B cell (primary cell): ENCODE measurements around the gene ATR. TPM values are rescaled to one million over a fixed set of nuclear protein-coding genes. Genes with fewer than 3 reads are reported as not detected.
"Not testable (repeated sequence)": the region's sequence is repeated elsewhere in the genome, so short reads cannot be mapped to it uniquely, and the experiment has no call there.

Experiments used
- ATAC-seq: fragments of 200-7000 bp; cut with Tn5 transposase; one replicate; pipeline ENCODE4 v1.10.0; 2021; ENCODE audit warnings: low read depth, mild to moderate bottlenecking, moderate number of reproducible peaks, moderate library complexity
- CTCF ChIA-PET: fragments of 350-600 bp; sonication (Branson Sonifier 250); formaldehyde crosslinking; loops from one replicate; lab custom pipeline; 2021; ENCODE audit warnings: antibody characterized with exemption, inconsistent platforms; lab: Charles Lee
- POLR2A ChIA-PET: fragments of 350-600 bp; sonication (Branson Sonifier 250); formaldehyde crosslinking; loops from one replicate; lab custom pipeline; 2021; ENCODE audit warnings: antibody characterized with exemption; lab: Charles Lee
- DNase-seq: peaks from one replicate; pipeline ENCODE4 v3.0.0; 2013
- H2AFZ ChIP-seq: 2 replicates; pipeline ENCODE4 v1.6.1; 2012; ENCODE audit warnings: mild to moderate bottlenecking, low read depth, low read length; ENCODE audit not compliant: insufficient read depth, poor library complexity, severe bottlenecking
- H3K27ac ChIP-seq, 2 donors: 1 replicate in 1 of 2; 2 replicates in 1 of 2; pipeline ENCODE4 v1.5.1; 2012 to 2013; ENCODE audit warnings: low read length in 2 of 2, mild to moderate bottlenecking in 2 of 2, moderate library complexity in 1 of 2
- H3K27me3 ChIP-seq, 4 experiments: fragments of 200-600 bp in 1 of 4; sonication (generic) in 1 of 4; replicated peaks in 1 of 4; 1 replicate in 2 of 4; 2 replicates in 2 of 4; pipeline versions ENCODE4 v1.6.1 to v1.7.0; 2013 to 2016; ENCODE audit warnings: low read length in 3 of 4, mild to moderate bottlenecking in 2 of 4, mixed read lengths in 1 of 4, moderate library complexity in 1 of 4; ENCODE audit not compliant: insufficient read depth in 4 of 4, control insufficient read depth in 3 of 4; ENCODE audit errors: control extremely low read depth in 1 of 4
- H3K36me3 ChIP-seq, 2 experiments: replicated peaks in 1 of 2; 1 replicate in 1 of 2; 2 replicates in 1 of 2; pipeline versions ENCODE4 v1.6.1 to v1.7.1; 2013; ENCODE audit warnings: low read length in 1 of 2; ENCODE audit not compliant: insufficient read depth in 2 of 2, control insufficient read depth in 1 of 2; ENCODE audit errors: control extremely low read depth in 1 of 2, extremely low read depth in 1 of 2
- H3K4me1 ChIP-seq, 2 donors: fragments of 200-600 bp in 1 of 2; sonication (generic) in 1 of 2; 1 replicate in 1 of 2; 2 replicates in 1 of 2; pipeline versions ENCODE4 v1.5.1 to v1.6.1; 2013 to 2017; ENCODE audit warnings: low read length in 2 of 2; ENCODE audit not compliant: control insufficient read depth in 2 of 2, insufficient read depth in 2 of 2
- H3K4me2 ChIP-seq: replicated peaks from 2 replicates; pipeline ENCODE3; 2012; ENCODE audit warnings: mild to moderate bottlenecking, low read depth, low read length; ENCODE audit not compliant: poor library complexity, severe bottlenecking
- H3K4me3 ChIP-seq, 5 experiments: fragments of 200-600 bp in 1 of 5; sonication (generic) in 1 of 5; 1 replicate in 3 of 5; 2 replicates in 2 of 5; pipeline versions ENCODE4 v1.5.1 to v1.7.0; 2011 to 2016; ENCODE audit warnings: low read length in 4 of 5, mild to moderate bottlenecking in 4 of 5, low read depth in 2 of 5, control low read depth in 1 of 5, moderate library complexity in 1 of 5; ENCODE audit not compliant: insufficient read depth in 1 of 5; ENCODE audit errors: control extremely low read depth in 1 of 5, extremely low read depth in 1 of 5
- H3K79me2 ChIP-seq: fragments of 200-600 bp; sonication (generic); one replicate; pipeline ENCODE4 v1.6.0; 2016; ENCODE audit warnings: low read length; ENCODE audit not compliant: control insufficient read depth, insufficient read depth
- H3K9ac ChIP-seq: fragments of 200-600 bp; sonication (generic); 2 replicates; pipeline ENCODE4 v1.6.1; 2017; ENCODE audit warnings: mild to moderate bottlenecking, low read length, moderate library complexity
- H3K9me3 ChIP-seq, 3 donors: one replicate each; pipeline versions ENCODE4 v1.6.1 to v1.7.1; 2013; ENCODE audit warnings: low read length in 2 of 3; ENCODE audit not compliant: control insufficient read depth in 2 of 3, insufficient read depth in 1 of 3; ENCODE audit errors: control extremely low read depth in 1 of 3
- H4K20me1 ChIP-seq: 2 replicates; pipeline ENCODE4 v1.6.0; 2012; ENCODE audit warnings: mild to moderate bottlenecking, low read length; ENCODE audit not compliant: insufficient read depth, control insufficient read depth, poor library complexity, severe bottlenecking
- H3K27ac Mint-ChIP-seq: one replicate; pipeline ENCODE4 v1.8.0; 2021; ENCODE audit warnings: mixed read lengths
- H3K27me3 Mint-ChIP-seq: one replicate; pipeline ENCODE4 v1.8.0; 2021; ENCODE audit warnings: mixed read lengths
- H3K4me1 Mint-ChIP-seq: one replicate; pipeline ENCODE4 v1.8.0; 2021; ENCODE audit warnings: mixed read lengths
- H3K4me3 Mint-ChIP-seq: one replicate; pipeline ENCODE4 v1.8.0; 2021; ENCODE audit warnings: mixed read lengths
- H3K9me3 Mint-ChIP-seq: one replicate; pipeline ENCODE4 v1.8.0; 2022; ENCODE audit warnings: mixed read lengths; ENCODE audit not compliant: insufficient read depth
- CTCF ChIP-seq: fragments of 200-600 bp; IDR thresholded peaks from one replicate; pipeline ENCODE4 v1.8.0; 2022; ENCODE audit warnings: antibody characterized with exemption, mild to moderate bottlenecking
- EZH2 ChIP-seq: IDR thresholded peaks from 2 replicates; pipeline ENCODE4 v1.6.1; 2012; ENCODE audit warnings: borderline replicate concordance, low read depth, mild to moderate bottlenecking, moderate library complexity, low read length; ENCODE audit not compliant: insufficient read depth, poor library complexity, severe bottlenecking
- WGBS: methylation state at CpG from one replicate; pipeline ENCODE4 v1.1.5; 2013; ENCODE audit warnings: missing lambda C conversion rate; ENCODE audit not compliant: insufficient coverage; 5-methylcytosine and 5-hydroxymethylcytosine counted together
- intact Hi-C: fragments of 100-400 bp; cut with micrococcal nuclease; formaldehyde crosslinking; loops from one replicate; pipeline ENCODE4 v1.10.0; 2022
- polyA plus RNA-seq: library from polyadenylated mRNA; depleted of rRNA; stranded (reverse); fragments of >200 nt; gene quantifications from 2 replicates; pipeline ENCODE4 v1.2.3, GENCODE V29; 2012
- total RNA-seq, 2 donors: library from RNA; stranded (reverse); fragments of 120-200 nt in 1 of 2; gene quantifications; 1 replicate in 1 of 2; 2 replicates in 1 of 2; pipeline versions ENCODE4 v1.2.3 to v1.2.4, GENCODE V29; 2013 to 2022

The ATR gene
- total and polyA plus RNA-seq, 2 donors (not counting 1 experiment from before 2014, with no cell fraction given): 17.1 to 46.7 TPM

DNA sequence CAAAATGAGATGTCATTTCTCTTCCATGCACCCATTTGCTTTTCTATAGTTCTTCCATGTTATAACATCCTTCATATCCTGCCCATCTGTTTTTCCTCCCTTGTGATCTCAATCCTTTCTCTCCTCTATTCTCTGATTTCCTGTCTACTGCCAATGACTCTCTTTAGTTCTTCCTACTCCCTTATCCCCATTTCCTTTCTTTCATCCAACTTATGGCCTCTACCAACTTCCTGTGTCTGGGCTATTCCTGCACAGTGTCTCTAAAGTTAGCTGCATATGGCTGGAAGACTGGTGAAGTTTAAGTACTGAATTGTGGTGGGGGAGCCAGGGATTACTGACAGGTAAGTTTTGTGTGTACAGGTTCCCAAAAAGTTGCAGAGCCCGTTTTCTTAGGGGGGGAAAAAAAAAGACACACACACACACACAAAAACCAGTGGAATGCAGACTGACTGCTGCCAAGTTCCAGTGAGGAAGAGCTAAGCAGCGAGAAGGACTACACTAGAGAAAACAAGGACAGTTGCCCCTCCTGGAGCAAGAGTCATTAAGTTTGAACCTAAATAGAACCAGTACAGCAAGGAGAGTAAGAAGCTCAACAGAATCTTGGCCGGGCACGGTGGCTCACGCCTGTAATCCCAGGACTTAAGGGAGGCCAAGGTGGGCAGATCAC is 159.5 kb downstream of the ATR start:
- Histone ChIP-seq H2AFZ (no peak overlapping the region), H3K4me2 (no peak overlapping the region), H3K79me2 (no peaks in the 10 kb centered on the region), H3K27ac (no peak overlapping the region), H3K27me3 (no peaks in the 10 kb centered on the region), H3K9ac (no peak overlapping the region), H3K4me3 (no peak overlapping the region), H4K20me1 (no peaks in the 10 kb centered on the region), H3K4me1 (no peaks in the 10 kb centered on the region), H3K9me3 (no peaks in the 10 kb centered on the region), H3K36me3 (peaks cover 10 to 64% of the 10 kb centered on the region in 2 experiments)
- intact Hi-C loops: no loop called here
- H3K4me3 Mint-ChIP-seq: no peak overlapping the region
- no peaks in the 10 kb centered on the region for H3K4me1 Mint-ChIP-seq
- no peak for ATAC-seq
- no peak for DNase-seq
- no peaks in the 10 kb centered on the region for H3K27me3 Mint-ChIP-seq
- CTCF ChIA-PET: no interaction called here
- WGBS: 95% methylated on average over 4 of the region's 5 CpGs
- no peaks in the 10 kb centered on the region for H3K9me3 Mint-ChIP-seq
- no peak overlapping the region for H3K27ac Mint-ChIP-seq
- POLR2A ChIA-PET: no interaction called here
- TF ChIP-seq CTCF: no peak
- no peak for TF ChIP-seq EZH2

DNA sequence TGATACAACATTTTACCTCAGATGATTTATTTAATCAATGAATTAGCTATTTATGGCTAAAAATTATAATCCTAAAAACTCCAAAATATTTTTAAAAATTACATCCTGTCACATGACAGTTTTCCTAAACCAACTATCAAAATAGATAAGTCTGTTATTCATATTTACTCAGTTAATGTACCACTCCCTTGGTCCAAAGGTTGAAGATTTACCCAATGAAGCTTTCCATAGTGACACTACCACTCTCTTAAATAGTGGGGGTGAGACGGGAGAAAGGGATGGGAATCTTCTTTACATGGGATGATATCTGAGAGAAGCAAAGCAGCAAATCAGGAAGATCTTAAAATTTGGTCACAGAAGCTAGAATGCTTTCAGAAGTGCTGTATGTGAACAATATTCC is 161.2 kb downstream of the ATR start:
- H3K27me3 Mint-ChIP-seq: no peaks in the 10 kb centered on the region
- ChIA-PET CTCF (interaction anchor here (0.6 to 0.7 kb wide), 2 partner anchors 36 to 136 kb away, joined by 3 read pairs; no protein-coding TSS in a partner anchor), POLR2A (no interaction called here)
- Histone ChIP-seq H3K9ac (no peak overlapping the region), H2AFZ (no peak overlapping the region), H3K79me2 (no peaks in the 10 kb centered on the region), H3K4me1 (no peaks in the 10 kb centered on the region), H3K4me3 (no peak overlapping the region), H3K27ac (no peak overlapping the region), H3K27me3 (no peaks in the 10 kb centered on the region), H3K4me2 (no peak overlapping the region), H4K20me1 (no peaks in the 10 kb centered on the region), H3K9me3 (no peaks in the 10 kb centered on the region), H3K36me3 (peaks cover 15 to 69% of the 10 kb centered on the region in 2 experiments)
- TF ChIP-seq EZH2: no peak
- no peak for TF ChIP-seq CTCF
- no peak overlapping the region for H3K4me3 Mint-ChIP-seq
- no peak overlapping the region for H3K27ac Mint-ChIP-seq
- no CpG with 5 or more reads among the region's 1 CpG for WGBS
- no peaks in the 10 kb centered on the region for H3K9me3 Mint-ChIP-seq
- intact Hi-C loops: no loop called here
- DNase-seq (no peak), ATAC-seq (no peak)
- H3K4me1 Mint-ChIP-seq: no peaks in the 10 kb centered on the region

- H3K9me3 ChIP-seq, H3K27me3 ChIP-seq, H3K4me1 ChIP-seq, H3K4me1 Mint-ChIP-seq, intact Hi-C loops, H3K9ac ChIP-seq, H3K27ac ChIP-seq, H3K4me3 ChIP-seq, ATAC-seq, H4K20me1 ChIP-seq, H3K4me2 ChIP-seq, H3K9me3 Mint-ChIP-seq, DNase-seq, H3K79me2 ChIP-seq, H3K27ac Mint-ChIP-seq, H3K4me3 Mint-ChIP-seq, H3K27me3 Mint-ChIP-seq, POLR2A ChIA-PET, H2AFZ ChIP-seq: not testable (repeated sequence)
- WGBS: 100% methylated on average over 2 of the region's 7 CpGs
- H3K36me3 ChIP-seq: peaks cover 24 to 59% of the 10 kb centered on the region in 2 experiments
- CTCF ChIA-PET: interaction anchor here (1.6 kb wide), 1 partner anchor 428 kb away, joined by 4 read pairs; no protein-coding TSS in a partner anchor
Observed at GRCh38 chr3:142400537-142400936, 178.0 kb downstream of the ATR start.
